Midbrain (tissue), 1 donor: ENCODE results near the gene COX5A.
"Not testable (repeated sequence)": the region's sequence is repeated elsewhere in the genome, so short reads cannot be mapped to it uniquely, and the experiment has no call there.

Experiments used
- DNase-seq: peaks from one replicate; lab custom pipeline; 2025; lab: John Stamatoyannopoulos, UW

Gene COX5A

GRCh38 chr15:74902295-74903075 is 35.4 kb downstream of the COX5A start:
- DNase-seq: no peak

GRCh38 chr15:74901612-74902063 is 36.2 kb downstream of the COX5A start:
- peak; percentile 59 for DNase-seq

GRCh38 chr15:74897300-74897701 is 40.6 kb downstream of the COX5A start:
- DNase-seq: no peak

- DNase-seq: no peak
These were observed 41.6 kb downstream of the COX5A start for GRCh38 chr15:74896316-74896715.

- DNase-seq: no peak
These were observed 42.0 kb downstream of the COX5A start for GRCh38 chr15:74895830-74896229.

GRCh38 chr15:74894383-74894782 is 43.5 kb downstream of the COX5A start:
- not testable (repeated sequence) for DNase-seq

GRCh38 chr15:74893627-74894026 is 44.2 kb downstream of the COX5A start:
- DNase-seq: no peak

- no peak for DNase-seq
These were observed 44.9 kb downstream of the COX5A start for GRCh38 chr15:74892931-74893330.

GRCh38 chr15:74892313-74892712 is 45.6 kb downstream of the COX5A start:
- DNase-seq: no peak

- DNase-seq: no peak
These were observed 46.4 kb downstream of the COX5A start for GRCh38 chr15:74891469-74891868.

- DNase-seq: no peak
These were observed 47.3 kb downstream of the COX5A start for GRCh38 chr15:74890665-74890960.

- DNase-seq: peak; percentile 91
These were observed 47.8 kb downstream of the COX5A start, which contains the start of gene MPI for GRCh38 chr15:74889883-74890664. TSS of gene MPI (plus strand) at chr15:74890042. CDS start at chr15:74890074, 32 bp downstream.

GRCh38 chr15:74889390-74889882 is 48.4 kb downstream of the COX5A start:
- DNase-seq: peak; percentile 54

GRCh38 chr15:74888716-74889115 is 49.2 kb downstream of the COX5A start:
- DNase-seq: no peak

GRCh38 chr15:74887537-74888193 is 50.2 kb downstream of the COX5A start:
- DNase-seq: not testable (repeated sequence)

GRCh38 chr15:74885461-74885860 is 52.4 kb downstream of the COX5A start:
- no peak for DNase-seq

- no peak for DNase-seq
These were observed 53.2 kb downstream of the COX5A start for GRCh38 chr15:74884428-74885223.

- no peak for DNase-seq
These were observed 55.3 kb downstream of the COX5A start for GRCh38 chr15:74882528-74882927.

- DNase-seq: no peak
These were observed 59.6 kb downstream of the COX5A start for GRCh38 chr15:74878273-74878672.

- no peak for DNase-seq
These were observed 64.0 kb downstream of the COX5A start for GRCh38 chr15:74873756-74874424.
